PC-3 (cell line): Measurements from ENCODE around the gene TSPEAR.

Source experiments
- EZH2 ChIP-seq: fragments of 300-600 bp; sonication (generic); IDR thresholded peaks from one replicate; pipeline ENCODE4 v1.6.1; 2017; ENCODE audit warnings: antibody characterized with exemption, mild to moderate bottlenecking, low read length; ENCODE audit not compliant: unreplicated experiment
- TF ChIP-seq, protein P1 (sequence below): fragments of 300-600 bp; sonication (generic); conservative IDR thresholded peaks from 2 replicates; pipeline ENCODE4 v1.5.1; 2017; ENCODE audit warnings: antibody characterized with exemption, low read depth, mild to moderate bottlenecking, low read length

DNA sequence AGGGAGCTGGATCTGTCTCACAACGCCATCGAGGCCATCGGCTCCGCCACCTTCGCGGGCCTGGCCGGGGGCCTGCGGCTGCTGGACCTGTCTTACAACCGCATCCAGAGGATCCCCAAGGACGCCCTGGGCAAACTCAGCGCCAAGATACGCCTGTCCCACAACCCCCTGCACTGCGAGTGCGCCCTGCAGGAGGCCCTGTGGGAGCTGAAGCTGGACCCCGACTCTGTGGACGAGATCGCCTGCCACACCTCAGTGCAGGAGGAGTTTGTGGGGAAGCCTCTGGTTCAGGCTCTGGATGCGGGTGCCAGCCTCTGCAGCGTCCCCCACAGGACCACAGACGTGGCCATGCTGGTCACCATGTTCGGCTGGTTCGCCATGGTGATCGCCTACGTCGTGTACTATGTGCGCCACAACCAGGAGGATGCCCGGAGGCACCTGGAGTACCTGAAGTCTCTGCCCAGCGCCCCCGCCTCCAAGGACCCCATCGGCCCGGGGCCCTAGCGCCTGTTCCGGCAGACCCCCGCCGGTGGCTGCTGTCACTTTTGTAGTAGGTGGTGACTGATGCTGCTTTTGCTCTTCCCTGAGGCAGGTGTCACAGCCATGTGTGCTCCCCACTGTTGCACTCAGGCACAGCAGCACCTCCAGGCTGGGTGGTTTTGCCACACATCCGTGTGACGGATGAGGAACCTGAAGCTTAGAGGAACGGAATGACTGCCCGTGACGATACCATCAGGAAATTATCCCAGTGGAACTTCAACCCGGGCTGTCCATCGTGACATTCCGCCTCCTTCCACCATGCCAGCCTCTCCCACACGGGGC lies 254.2 kb downstream of the TSPEAR start:
- TF ChIP-seq, protein P1, sequence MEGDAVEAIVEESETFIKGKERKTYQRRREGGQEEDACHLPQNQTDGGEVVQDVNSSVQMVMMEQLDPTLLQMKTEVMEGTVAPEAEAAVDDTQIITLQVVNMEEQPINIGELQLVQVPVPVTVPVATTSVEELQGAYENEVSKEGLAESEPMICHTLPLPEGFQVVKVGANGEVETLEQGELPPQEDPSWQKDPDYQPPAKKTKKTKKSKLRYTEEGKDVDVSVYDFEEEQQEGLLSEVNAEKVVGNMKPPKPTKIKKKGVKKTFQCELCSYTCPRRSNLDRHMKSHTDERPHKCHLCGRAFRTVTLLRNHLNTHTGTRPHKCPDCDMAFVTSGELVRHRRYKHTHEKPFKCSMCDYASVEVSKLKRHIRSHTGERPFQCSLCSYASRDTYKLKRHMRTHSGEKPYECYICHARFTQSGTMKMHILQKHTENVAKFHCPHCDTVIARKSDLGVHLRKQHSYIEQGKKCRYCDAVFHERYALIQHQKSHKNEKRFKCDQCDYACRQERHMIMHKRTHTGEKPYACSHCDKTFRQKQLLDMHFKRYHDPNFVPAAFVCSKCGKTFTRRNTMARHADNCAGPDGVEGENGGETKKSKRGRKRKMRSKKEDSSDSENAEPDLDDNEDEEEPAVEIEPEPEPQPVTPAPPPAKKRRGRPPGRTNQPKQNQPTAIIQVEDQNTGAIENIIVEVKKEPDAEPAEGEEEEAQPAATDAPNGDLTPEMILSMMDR, result no peak
- TF ChIP-seq EZH2, result no peak
